ENCODE data around the gene NENF.
"Not testable (repeated sequence)": the region's sequence is repeated elsewhere in the genome, so short reads cannot be mapped to it uniquely, and the experiment has no call there.

The NENF gene

DNA sequence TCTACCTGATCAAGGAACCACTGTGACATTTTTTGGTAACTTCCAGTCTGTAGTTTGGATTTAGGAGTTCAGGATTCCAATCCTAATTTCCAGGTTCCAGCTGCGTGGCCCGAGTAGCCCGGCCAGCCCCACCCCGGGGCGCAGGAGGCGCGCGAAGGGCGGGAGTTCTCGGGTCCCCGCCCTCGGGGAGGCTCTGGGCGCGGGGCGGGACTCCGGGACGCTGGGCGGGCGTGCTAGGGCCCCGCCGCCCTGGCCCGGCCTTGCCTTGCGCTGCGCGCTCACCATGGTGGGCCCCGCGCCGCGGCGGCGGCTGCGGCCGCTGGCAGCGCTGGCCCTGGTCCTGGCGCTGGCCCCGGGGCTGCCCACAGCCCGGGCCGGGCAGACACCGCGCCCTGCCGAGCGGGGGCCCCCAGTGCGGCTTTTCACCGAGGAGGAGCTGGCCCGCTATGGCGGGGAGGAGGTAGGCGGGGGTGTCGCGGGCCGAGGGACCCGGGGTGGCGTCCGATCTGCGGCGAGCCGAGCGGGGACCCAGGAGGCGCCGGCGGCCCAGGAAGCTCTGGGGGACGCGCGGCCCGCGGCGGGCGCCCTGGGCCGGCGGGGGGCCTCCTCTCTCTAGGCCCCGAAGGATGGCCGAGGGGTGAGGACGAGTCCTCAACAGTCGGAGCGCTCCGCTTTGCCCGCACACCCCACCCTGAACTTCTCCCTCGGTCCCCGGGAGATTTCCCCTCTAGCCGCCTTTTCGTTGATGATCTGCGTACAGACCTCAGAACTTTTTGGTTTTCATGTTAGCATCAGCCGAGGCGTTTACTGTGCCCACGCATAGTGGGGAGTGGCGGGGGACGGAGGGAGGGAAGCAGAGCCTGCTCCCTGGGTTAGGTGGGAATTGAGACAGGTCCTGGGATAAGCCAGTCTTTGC lies at the start of gene NENF:
TSS of gene NENF (plus strand) at position 260 of the 916 bp plus-strand sequence. CDS start at position 284, 24 bp downstream.
- FAIRE-seq = peak; percentile 69
- DNase-seq (ENCODE audit: extremely low spot score, insufficient read length, low read depth) = peak; percentile 90

DNA sequence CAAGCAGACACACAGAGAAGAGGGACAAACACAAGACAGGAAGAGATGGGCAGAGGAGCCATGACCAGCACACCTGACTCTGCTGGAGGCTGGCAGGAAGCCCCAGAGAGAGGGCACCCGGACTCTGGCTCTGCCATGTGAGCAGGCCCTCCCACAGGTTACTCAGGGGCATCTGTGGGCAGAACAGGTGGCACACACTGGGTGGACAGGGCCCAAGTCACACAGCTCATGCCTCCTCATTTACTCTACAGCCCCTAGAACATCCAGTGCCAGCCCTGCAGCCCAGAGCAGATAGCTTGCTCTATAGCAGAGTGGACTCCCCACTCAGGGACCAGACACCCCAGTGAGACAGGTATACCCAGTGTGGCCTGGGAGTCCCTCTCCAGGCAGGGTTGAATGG lies 46.7 kb upstream of the NENF start:
- FAIRE-seq = no peak
- no peak for DNase-seq (ENCODE audit: extremely low spot score, insufficient read length, low read depth)

DNA sequence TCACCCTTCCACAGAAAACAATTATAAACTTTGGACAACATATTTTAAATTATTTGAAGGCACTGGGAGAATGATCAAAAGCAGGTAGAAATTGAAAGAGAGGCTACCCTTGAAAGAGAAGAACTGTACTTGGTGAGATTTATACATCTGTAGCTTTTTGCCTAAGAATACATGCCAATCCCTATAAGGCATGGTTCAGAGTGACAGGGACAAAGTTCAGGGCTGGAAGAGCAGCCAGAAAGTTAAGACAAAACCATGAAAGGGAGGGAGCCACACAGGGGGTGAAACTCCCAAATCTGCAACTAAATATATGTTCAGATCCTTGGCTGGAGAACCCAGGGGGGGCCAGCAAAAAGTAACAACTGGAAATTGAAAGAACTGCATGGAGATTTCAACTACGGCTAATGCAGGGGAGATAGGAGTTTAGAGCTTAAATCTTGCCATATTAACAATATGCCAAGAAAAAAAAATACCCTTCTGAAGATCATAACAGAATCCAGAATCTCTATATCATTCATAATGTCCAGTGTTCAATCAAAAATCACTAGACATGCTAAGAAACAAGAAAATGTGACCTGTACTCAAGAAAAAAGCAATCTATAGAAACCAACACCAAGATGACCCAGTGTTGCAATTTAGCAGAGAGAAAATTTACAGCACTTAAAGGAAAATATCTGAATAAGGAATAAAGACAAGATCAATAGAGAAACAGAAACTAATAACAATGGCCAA lies 43.6 kb upstream of the NENF start:
- FAIRE-seq = no peak
- DNase-seq (ENCODE audit: extremely low spot score, insufficient read length, low read depth) = no peak

DNA sequence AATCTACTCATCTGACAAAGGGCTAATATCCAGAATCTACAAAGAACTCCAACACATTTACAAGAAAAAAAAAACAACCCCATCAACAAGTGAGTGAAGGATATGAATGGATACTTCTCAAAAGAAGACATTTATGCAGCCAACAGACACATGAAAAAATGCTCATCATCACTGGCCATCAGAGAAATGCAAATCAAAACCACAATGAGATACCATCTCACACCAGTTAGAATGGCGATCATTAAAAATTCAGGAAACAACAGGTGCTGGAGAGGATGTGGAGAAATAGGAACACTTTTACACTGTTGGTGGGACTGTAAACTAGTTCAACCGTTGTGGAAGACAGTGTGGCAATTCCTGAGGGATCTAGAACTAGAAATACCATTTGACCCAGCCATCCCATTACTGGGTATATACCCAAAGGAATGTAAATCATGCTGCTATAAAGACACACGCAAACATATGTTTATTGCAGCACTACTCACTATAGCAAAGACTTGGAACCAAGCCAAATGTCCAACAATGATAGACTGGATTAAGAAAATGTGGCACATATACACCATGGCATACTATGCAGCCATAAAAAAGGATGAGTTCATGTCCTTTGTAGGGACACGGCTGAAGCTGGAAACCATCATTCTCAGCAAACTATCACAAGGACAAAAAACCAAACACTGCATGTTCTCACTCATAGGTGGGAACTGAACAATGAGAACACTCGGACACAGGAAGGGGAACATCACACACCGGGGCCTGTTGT lies 36.9 kb upstream of the NENF start:
- not testable (repeated sequence) for DNase-seq (ENCODE audit: extremely low spot score, insufficient read length, low read depth); FAIRE-seq

DNA sequence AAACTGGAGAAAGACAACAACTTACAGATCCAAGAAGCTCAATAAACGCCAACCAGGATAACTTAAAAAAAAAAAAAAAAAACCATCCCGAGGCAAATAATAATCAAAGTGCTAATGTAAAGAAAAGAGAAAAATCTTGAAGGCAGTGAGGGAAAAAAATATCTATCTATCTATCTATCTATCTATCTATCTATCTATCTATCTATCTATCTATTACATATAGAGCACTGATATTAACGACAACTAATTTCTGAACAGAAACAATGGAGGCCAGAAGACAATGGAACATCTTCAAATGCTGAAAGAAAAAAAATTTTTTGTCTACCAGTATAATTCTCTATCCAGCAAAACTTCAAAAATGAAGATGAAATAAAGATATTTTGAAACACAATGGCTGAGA lies 36.1 kb upstream of the NENF start:
- FAIRE-seq = no peak
- DNase-seq (ENCODE audit: extremely low spot score, insufficient read length, low read depth) = no peak

DNA sequence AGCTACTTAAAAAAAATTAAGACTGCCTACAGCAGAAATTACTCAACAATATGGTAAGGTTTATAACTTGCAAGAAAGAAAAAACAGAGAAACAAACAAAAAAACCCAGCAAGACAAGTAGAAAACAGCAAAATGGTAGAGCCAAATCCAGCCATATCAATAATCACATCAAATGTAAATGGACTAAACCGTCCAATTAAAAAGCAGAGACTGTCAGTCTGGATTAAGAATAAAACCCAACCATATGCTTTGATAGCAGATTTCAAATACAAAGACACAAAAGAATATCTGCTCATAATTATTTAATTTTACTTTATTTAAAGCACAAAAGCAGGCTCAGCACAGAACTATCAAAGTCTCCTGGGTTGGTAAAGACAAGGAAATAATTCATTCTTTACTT lies 35.5 kb upstream of the NENF start:
- no peak for DNase-seq (ENCODE audit: extremely low spot score, insufficient read length, low read depth)
- no peak for FAIRE-seq

DNA sequence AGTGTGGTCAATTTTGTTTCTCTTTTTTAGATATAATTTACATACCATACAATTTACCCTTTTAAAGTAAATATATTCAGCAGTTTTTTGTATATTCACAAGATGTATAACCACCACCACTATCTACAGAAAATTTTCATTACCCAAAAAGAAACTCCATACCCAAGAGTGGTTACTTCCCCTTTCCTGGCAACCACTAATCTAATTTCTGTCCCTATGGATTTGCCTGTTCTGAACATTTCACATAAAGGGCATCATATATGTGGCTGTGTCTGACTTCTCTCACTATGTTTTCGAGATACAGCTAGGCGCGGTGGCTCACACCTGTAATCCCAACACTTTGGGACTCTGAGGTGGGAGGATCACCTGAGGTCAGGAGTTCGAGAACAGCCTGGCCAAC lies 31.7 kb upstream of the NENF start:
- DNase-seq (ENCODE audit: extremely low spot score, insufficient read length, low read depth) = no peak
- no peak for FAIRE-seq

DNA sequence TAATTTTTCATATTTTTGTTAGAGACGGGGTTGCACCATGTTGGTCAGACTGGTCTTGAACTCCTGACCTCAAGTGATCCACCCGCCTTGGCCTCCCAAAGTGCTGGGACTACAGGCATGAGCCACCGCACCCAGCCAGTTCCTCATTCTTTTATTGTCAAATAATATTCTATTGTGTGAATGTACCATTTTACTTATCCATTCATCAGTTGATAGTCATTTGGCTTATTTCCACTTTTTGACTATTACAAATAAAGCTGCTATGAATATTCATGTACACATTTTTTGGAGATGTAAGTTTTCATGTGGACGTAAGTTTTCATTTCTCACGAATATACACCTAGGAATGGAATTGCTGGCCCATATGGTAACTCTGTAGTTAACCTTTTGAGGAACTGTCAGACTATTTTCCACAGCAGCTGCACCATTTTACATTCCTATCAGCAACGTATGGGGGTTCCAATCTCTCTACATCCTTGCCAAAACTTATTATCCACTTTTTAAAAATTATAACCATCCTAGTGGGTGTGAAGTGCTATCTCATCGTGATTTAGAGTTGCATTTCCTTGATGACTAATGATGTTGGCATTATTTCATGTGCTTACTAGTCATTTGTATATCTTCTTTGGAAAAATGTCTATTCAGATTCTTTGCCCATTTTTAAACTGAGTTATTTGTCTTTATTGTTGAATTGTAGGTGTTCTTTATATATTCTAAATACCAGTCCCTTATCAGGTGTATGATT lies 30.7 kb upstream of the NENF start:
- no peak for DNase-seq (ENCODE audit: extremely low spot score, insufficient read length, low read depth)
- no peak for FAIRE-seq

DNA sequence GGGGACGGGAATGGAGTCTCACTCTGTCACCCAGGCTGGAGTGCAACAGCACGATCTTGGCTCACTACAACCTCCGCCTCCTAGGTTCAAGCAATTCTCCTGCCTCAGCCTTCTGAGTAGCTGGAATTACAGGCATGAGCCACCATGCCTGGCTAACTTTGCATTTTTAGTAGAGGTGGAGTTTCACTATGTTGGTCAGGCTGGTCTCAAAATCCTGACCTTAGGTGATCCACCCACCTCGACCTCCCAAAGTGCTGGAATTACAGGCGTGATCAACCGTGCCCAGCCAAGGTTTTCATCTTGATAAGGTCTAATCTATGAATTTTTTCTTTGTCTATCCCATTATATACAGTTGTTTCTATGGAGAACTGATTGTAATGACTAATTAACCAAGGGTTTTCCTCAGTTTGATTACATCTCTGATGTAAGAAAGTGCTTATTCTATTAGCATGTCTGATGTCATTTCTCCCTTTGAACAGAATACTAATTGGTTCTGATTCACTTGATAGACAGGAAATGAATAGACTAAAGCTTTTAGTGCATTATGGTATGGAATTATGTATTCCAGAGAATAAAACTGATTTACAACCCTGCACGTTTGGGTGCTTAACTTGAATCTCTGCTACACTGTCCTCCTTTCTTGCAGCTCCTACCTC lies 29.9 kb upstream of the NENF start:
- FAIRE-seq (no peak), DNase-seq (ENCODE audit: extremely low spot score, insufficient read length, low read depth) (no peak)

DNA sequence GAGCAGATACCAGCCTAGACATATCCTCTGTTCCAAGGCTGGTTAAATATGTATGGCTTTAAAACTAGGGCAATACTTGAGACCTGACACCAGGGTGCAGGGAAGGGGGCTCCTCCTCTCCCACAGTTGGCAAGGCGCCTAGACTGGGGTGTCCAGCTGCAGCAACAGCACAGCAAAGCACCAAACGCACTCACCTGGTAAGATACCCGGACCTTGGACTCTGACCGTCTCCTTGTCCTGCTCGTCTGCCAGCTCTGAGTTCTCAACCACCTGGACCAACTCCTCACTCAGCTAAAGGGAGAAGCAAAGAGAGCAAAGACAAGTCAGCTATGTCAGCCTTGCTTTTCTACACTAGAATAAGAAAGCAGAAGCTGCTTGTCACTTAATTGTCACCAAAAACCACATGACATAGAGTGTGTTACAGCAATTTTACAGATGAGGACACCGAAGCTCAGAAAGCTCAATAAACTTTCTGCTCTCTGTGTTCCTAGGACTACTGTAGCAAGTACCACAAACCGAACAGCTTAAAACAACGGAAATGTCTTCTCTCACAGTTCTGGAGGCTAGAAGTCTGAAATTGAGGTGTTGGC lies 22.4 kb upstream of the NENF start:
- no peak for DNase-seq (ENCODE audit: extremely low spot score, insufficient read length, low read depth)
- no peak for FAIRE-seq

DNA sequence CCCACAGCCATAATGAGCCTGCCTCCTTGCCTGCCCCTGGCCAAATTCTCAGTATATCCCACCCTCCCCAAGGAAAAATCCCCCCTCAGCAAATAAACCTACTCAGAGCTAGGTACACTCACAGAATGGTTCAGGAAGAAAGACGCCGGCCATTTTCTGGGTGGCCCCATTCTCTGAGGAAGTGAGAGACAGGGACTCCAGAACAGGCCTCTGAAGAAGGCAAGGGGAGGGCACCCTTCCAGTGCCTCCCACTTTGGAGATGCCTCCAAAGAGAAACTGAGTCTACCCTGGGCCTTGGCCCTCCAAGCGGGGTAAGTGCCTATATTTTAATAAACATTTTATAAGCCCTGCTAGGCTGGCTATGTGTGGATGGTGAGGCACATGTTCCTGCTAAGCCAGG lies 20.3 kb upstream of the NENF start:
- FAIRE-seq = no peak
- no peak for DNase-seq (ENCODE audit: extremely low spot score, insufficient read length, low read depth)

DNA sequence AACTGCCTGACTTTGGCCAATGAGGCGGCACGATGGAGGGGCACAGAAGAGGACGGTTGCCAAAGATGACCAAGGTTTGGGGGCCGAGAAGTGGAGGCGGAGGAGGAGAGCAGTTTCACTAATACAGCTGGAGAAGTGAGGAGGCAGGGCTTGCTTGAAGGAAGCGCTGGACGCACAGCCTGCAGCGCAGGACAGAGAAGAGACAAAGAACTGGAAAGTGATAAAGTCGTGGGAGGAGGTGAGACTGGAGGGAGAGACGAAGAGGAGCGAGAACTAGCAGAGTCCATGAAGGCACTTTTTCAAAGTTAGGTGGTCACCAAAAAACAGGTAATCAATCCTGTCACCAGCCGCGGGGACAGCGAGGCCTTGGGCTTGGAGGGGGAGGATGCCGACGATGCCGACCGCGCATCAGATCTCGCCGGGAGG lies 18.8 kb upstream of the NENF start:
- peak; percentile 48 for FAIRE-seq

DNA sequence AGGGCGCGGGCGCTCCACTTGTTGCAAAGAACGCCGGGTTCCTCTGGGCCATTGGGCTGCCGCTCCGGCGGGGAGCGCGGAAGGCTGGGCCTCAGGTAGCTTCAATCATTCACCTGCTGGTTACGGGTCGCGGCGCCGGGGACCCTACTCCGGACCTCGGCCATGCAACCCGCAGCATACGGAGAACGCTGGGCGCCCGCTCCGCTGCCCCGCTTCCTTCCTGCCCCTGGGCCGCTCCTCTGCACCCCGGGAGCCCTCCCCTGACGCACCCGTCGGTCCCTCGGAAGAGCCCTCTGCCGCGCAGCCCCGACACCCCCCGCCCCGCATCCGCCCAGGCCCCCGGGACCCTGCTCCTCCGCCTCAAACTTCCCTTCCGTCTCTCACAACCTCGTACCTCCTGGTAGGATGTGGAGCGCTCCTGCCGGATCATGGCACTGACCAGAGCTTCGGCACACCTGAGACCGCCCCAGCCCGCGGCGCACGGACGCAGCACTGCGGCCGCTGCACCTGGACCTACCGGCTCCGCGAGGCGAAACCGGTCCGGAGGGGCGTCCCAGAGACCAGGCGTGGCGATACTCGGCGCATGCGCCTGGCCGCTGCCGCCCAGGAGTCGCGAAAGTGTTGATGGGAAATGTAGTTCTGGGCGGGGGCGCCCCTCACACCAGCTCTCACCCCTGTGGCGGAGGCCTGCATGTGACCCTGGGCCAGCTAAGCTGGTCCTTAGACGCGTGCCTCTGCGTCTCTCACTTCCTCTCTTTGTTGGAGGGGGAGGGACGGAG lies 18.2 kb upstream of the NENF start, which contains the start of gene PACC1:
TSS of gene PACC1 (minus strand) at position 559 of the 779 bp plus-strand sequence. CDS start at position 430, 129 bp downstream.
- DNase-seq (ENCODE audit: extremely low spot score, insufficient read length, low read depth) (peak; percentile 99), FAIRE-seq (peak; percentile 94)

More for the DNA sequence above, 18.8 kb upstream of the NENF start:
- no peak for DNase-seq (ENCODE audit: extremely low spot score, insufficient read length, low read depth)

DNA sequence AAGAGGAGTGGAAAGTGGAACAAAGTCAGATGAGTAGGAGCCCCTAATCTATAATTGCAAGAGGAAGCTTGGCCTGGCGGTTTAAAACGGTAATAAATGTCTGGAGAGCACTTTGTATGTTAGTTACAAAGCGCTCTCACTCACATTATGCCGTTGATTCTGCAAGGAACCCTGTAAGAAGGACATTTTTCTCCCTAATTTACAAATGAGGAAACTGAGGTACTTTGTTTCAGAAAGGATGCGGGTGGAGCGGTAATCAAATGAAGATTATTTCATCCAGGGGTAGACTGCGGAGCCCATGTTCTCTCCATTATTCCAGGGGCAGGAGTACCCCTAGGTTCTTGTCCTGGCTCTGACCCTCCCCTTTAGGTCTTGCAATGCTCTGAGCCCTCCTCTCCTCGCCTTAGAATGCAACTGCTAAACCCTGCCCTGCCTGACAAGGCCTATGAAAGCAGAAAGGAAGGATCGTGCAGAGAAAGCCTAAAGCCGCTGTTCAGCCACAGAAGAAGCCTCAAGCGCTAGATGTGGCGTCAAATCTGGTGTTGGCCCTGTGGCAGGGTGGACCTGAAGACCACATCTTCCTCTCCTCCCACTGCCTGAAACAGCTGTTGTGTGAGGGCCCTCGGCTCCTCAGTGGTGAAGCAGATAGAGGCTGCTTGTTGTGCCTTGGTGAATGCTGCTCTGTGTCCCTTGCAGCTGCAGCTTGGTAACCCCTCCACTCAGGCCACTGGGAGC lies 17.4 kb upstream of the NENF start:
- no peak for DNase-seq (ENCODE audit: extremely low spot score, insufficient read length, low read depth)
- FAIRE-seq = no peak

DNA sequence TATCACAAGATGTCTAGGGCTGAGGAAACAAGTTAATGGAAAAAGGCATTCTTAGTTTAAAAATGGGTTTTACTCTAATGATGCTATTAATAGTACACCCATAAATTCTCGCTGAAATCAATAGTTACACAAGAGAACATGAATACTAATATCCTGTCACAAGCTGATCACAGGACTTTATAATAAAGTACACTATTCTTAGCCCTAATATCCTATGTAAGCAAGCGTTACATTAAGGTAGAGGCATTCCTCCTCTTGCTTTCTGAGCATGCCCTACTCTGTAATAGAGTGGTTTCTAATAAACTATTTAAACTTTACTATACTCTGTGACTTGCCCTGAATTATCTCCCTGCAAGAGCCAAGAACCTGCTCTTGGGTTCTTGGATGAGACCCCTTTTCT lies 11.6 kb upstream of the NENF start:
- no peak for FAIRE-seq

DNA sequence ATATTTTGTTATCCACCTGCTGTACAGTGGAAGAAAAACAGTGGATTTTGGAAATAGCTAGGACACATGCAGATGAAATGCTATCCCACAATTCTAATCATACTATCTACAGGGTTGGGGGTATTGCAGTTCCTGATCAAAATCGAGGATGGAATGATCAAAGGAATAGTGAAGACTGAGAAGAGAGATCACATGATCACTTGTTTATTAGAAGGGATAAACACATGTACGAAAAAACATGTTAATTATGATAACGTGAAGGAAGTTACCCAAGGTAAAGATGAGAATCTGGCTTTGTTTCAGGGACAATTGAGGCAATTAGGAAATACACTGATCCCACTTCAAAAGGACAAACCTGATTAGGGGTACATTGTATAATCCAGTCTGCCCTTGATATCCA lies 8.8 kb upstream of the NENF start:
- no peak for FAIRE-seq
- no peak for DNase-seq (ENCODE audit: extremely low spot score, insufficient read length, low read depth)

More for the DNA sequence above, 11.6 kb upstream of the NENF start:
- no peak for DNase-seq (ENCODE audit: extremely low spot score, insufficient read length, low read depth)

DNA sequence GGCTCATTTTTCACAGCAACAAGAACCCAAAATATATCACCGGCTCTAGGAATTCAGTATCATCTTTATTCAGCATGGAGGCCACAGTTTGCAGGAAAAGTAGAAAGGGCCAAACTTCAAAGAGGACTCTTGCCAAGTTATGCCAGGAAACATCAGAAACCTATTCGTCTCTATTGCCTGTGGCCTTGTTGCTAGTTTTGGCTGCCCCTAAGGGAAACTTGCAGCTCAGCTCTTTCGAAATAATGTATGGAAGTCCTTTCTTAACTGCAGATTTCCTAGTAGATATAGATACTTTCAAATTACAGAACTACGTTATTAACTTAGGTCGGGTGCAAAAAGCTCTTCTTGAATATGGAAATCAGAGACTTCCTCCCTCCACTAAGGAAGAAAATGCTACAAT lies 4.2 kb upstream of the NENF start:
- DNase-seq (ENCODE audit: extremely low spot score, insufficient read length, low read depth) (no peak), FAIRE-seq (no peak)

Measured in GM18507 (cell line).